GM19238 (cell line): ENCODE data around the gene WNT6.
A peak's percentile ranks its signal among the peaks of the same experiment; 100 is the strongest.

Experiments
- DNase-seq: peaks from one replicate; pipeline ENCODE4 v3.0.0; 2011; ENCODE audit warnings: low spot score; ENCODE audit not compliant: insufficient read length

Gene WNT6

GRCh38 chr2:218877891-218878290 lies 18.3 kb downstream of the WNT6 start:
- DNase-seq = no peak

GRCh38 chr2:218878486-218878885 lies 18.9 kb downstream of the WNT6 start:
- no peak for DNase-seq

GRCh38 chr2:218878926-218879761 lies 19.5 kb downstream of the WNT6 start:
- no peak for DNase-seq

- DNase-seq = no peak
Measured at GRCh38 chr2:218879776-218880101, 20.1 kb downstream of the WNT6 start.

GRCh38 chr2:218880102-218880858 lies 20.7 kb downstream of the WNT6 start, which contains the start of gene WNT10A:
Gene WNT10A, plus strand, starts transcription at chr2:218880852. Its CDS starts 144 bp downstream, at chr2:218880996.
- peak; percentile 89 for DNase-seq

- no peak for DNase-seq
Measured at GRCh38 chr2:218880859-218881594, 21.4 kb downstream of the WNT6 start.

- no peak for DNase-seq
Measured at GRCh38 chr2:218881744-218882460, 22.3 kb downstream of the WNT6 start.

- DNase-seq = no peak
Measured at GRCh38 chr2:218882461-218882816, 22.8 kb downstream of the WNT6 start.

- DNase-seq = no peak
Measured at GRCh38 chr2:218882866-218883366, 23.3 kb downstream of the WNT6 start.

GRCh38 chr2:218883491-218884490 lies 24.2 kb downstream of the WNT6 start:
- DNase-seq = no peak

GRCh38 chr2:218884519-218884918 lies 24.9 kb downstream of the WNT6 start:
- DNase-seq = no peak

- no peak for DNase-seq
Measured at GRCh38 chr2:218885981-218886947, 26.7 kb downstream of the WNT6 start.

GRCh38 chr2:218887079-218887478 lies 27.5 kb downstream of the WNT6 start:
- DNase-seq = no peak

- no peak for DNase-seq
Measured at GRCh38 chr2:218888341-218888740, 28.7 kb downstream of the WNT6 start.

GRCh38 chr2:218889937-218890336 lies 30.3 kb downstream of the WNT6 start:
- no peak for DNase-seq

GRCh38 chr2:218890369-218890768 lies 30.8 kb downstream of the WNT6 start:
- DNase-seq = no peak

- DNase-seq = no peak
Measured at GRCh38 chr2:218891275-218892135, 31.9 kb downstream of the WNT6 start.
